Pancreas (tissue), 10 donors: Measurements from ENCODE around the gene CUZD1. TPM values are rescaled to one million over a fixed set of nuclear protein-coding genes. Genes with fewer than 3 reads are reported as not detected.
"Not testable (repeated sequence)": the region's sequence is repeated elsewhere in the genome, so short reads cannot be mapped to it uniquely, and the experiment has no call there.

ENCODE experiments used
- ATAC-seq, 4 donors: fragments of 200-7000 bp; cut with Tn5 transposase; one replicate each; pipeline versions ENCODE4 v1.8.0 to v1.9.1; 2020; ENCODE audit warnings: mild to moderate bottlenecking in 4 of 4, moderate library complexity in 4 of 4
- DNase-seq, 6 donors: peaks; one replicate each; pipeline ENCODE4 v3.0.0-alpha.2; 2020
- FAIRE-seq: peaks from 2 replicates; lab custom pipeline; 2012; peaks lifted over from hg19 to GRCh38; lab: Jason Lieb, UNC
- H3K27ac ChIP-seq, 4 donors: fragments of 200-600 bp; sonication (generic); 1 replicate in 3 of 4; 2 replicates in 1 of 4; pipeline versions ENCODE4 v1.5.0 to v1.8.0; 2020
- H3K27me3 ChIP-seq, 4 donors: fragments of 200-600 bp; one replicate each; pipeline ENCODE4 v1.8.0; 2021
- H3K36me3 ChIP-seq, 3 donors: fragments of 200-600 bp; sonication (generic) in 1 of 3; one replicate each; pipeline versions ENCODE4 v1.5.0 to v1.8.0; 2020 to 2021
- H3K4me1 ChIP-seq, 3 donors: fragments of 200-600 bp; one replicate each; pipeline ENCODE4 v1.8.0; 2021
- H3K4me3 ChIP-seq, 4 donors: fragments of 200-600 bp; sonication (generic) in 2 of 4; one replicate each; pipeline versions ENCODE4 v1.5.0 to v1.8.0; 2020 to 2021
- H3K9me3 ChIP-seq, 4 donors: fragments of 200-600 bp; one replicate each; pipeline ENCODE4 v1.8.0; 2021
- CTCF ChIP-seq, 4 donors: fragments of 200-600 bp; sonication (generic) in 3 of 4; IDR thresholded peaks; one replicate each; pipeline versions ENCODE4 v1.5.0 to v1.8.0; 2021; ENCODE audit warnings: antibody characterized with exemption in 4 of 4
- WGBS, 2 donors: extraction: QIAGEN DNeasy Blood & Tissue Kit; methylation state at CpG; one replicate each; pipeline ENCODE4 v1.1.7; 2013; 5-methylcytosine and 5-hydroxymethylcytosine counted together
- intact Hi-C, 3 donors: fragments of 100-400 bp; cut with DNase I; formaldehyde crosslinking; loops; one replicate each; pipeline versions ENCODE4 v1.11.1 to v1.14.2; 2022
- polyA plus RNA-seq, 2 donors: library from polyadenylated mRNA; stranded (reverse); fragments of 200-250 nt; gene quantifications; one replicate each; pipeline ENCODE4 v1.2.3, GENCODE V29; 2013
- total RNA-seq, 6 donors: library from RNA; stranded (reverse); fragmentation: NEBNext Ultra II Directional in 4 of 6; extraction: Animal tissue kit (Norgen Biotek cat#: 25700) in 4 of 6; gene quantifications; one replicate each; pipeline versions ENCODE4 v1.2.1 to v1.2.4, GENCODE V29; 2021 to 2023
- donor health status: healthy with polysubstance abuse.
- donor health status: DM: no; HTN: no; CAD: no; lungs with moderate emphysema.
- donor health status: DM: no; HTN: no; CAD: no.
- donor health status: control.
- donor health status: control.
- donor health status: Bipolar disorder and iron deficiency.
- donor health status: DM: yes; HTN: yes; CAD: no.
- donor health status: DM: no; HTN: no; CAD: no.
- donor health status: DM: no; HTN: no; CAD: no.
- donor health status: DM: yes; HTN: yes; CAD: no.

Gene CUZD1
- total and polyA plus RNA-seq, 8 donors: 734 to 3,085 (median 2,038) TPM

- 52 to 56% methylated on average over 6 of the region's 6 CpGs for WGBS, 2 donors
- intact Hi-C loops: no loop called here
- FAIRE-seq: no peak
- Histone ChIP-seq H3K4me1 (peaks cover 0 to 15% (median 0%) of the 10 kb centered on the region in 3 donors), H3K27ac (no peak overlapping the region), H3K36me3 (no peaks in the 10 kb centered on the region), H3K27me3 (no peaks in the 10 kb centered on the region), H3K4me3 (no peak overlapping the region), H3K9me3 (no peaks in the 10 kb centered on the region)
- DNase-seq: no peak
- TF ChIP-seq CTCF (IDR thresholded peaks at IDR 0.05): no peak
- ATAC-seq: no peak
These were observed 30.3 kb upstream of the CUZD1 start for GRCh38 chr10:122875843-122876466.

- H3K27me3 ChIP-seq, H3K27ac ChIP-seq, ATAC-seq, H3K36me3 ChIP-seq, FAIRE-seq, H3K4me1 ChIP-seq, H3K9me3 ChIP-seq, intact Hi-C loops, DNase-seq, H3K4me3 ChIP-seq: not testable (repeated sequence)
- 95 to 100% methylated on average over 1 of the region's 2 CpGs for WGBS, 2 donors
These were observed 26.3 kb upstream of the CUZD1 start for GRCh38 chr10:122871947-122872346.

- H3K27ac ChIP-seq, H3K27me3 ChIP-seq, H3K4me3 ChIP-seq, intact Hi-C loops, H3K36me3 ChIP-seq, FAIRE-seq, DNase-seq, H3K9me3 ChIP-seq, ATAC-seq: not testable (repeated sequence)
- 88 to 96% methylated on average over 1 of the region's 2 CpGs for WGBS, 2 donors
- peaks cover 6 to 23% (median 18%) of the 10 kb centered on the region in 3 donors for H3K4me1 ChIP-seq
These were observed 23.1 kb upstream of the CUZD1 start for GRCh38 chr10:122868768-122869167.

- ATAC-seq, H3K4me3 ChIP-seq, H3K9me3 ChIP-seq, intact Hi-C loops, FAIRE-seq, H3K27ac ChIP-seq, DNase-seq, H3K27me3 ChIP-seq, H3K36me3 ChIP-seq: not testable (repeated sequence)
- H3K4me1 ChIP-seq: peaks cover 12 to 33% (median 18%) of the 10 kb centered on the region in 3 donors
- 72 to 73% methylated on average over 3 of the region's 3 CpGs for WGBS, 2 donors
These were observed 21.3 kb upstream of the CUZD1 start for GRCh38 chr10:122866757-122867482.

GRCh38 chr10:122864901-122865300, 19.2 kb upstream of the CUZD1 start:
- 33 to 37% methylated on average over 1 of the region's 1 CpG for WGBS, 2 donors
- intact Hi-C loops: no loop called here
- no peak overlapping the region for H3K27ac ChIP-seq

GRCh38 chr10:122864194-122864592, 18.5 kb upstream of the CUZD1 start:
- Histone ChIP-seq H3K4me1 (peaks cover 12 to 38% (median 27%) of the 10 kb centered on the region in 3 donors), H3K4me3 (no peak overlapping the region), H3K36me3 (no peaks in the 10 kb centered on the region), H3K27me3 (no peaks in the 10 kb centered on the region), H3K9me3 (no peaks in the 10 kb centered on the region), H3K27ac (no peak overlapping the region)
- DNase-seq (no peak), ATAC-seq (peak in 1 of 4 donors; percentile 37), FAIRE-seq (no peak)
- WGBS, 2 donors: 84 to 92% methylated on average over 2 of the region's 2 CpGs
- intact Hi-C loops: no loop called here
- TF ChIP-seq CTCF (IDR thresholded peaks at IDR 0.05): no peak

More at GRCh38 chr10:122864901-122865300, 19.2 kb upstream of the CUZD1 start:
- ATAC-seq (peak; percentile 74 to 86 (median 82)), FAIRE-seq (peak; percentile 23), DNase-seq (no peak)
- Histone ChIP-seq H3K4me3 (no peak overlapping the region), H3K27me3 (no peaks in the 10 kb centered on the region), H3K4me1 (peaks cover 12 to 38% (median 27%) of the 10 kb centered on the region in 3 donors), H3K36me3 (no peaks in the 10 kb centered on the region), H3K9me3 (no peaks in the 10 kb centered on the region)
- no peak for TF ChIP-seq CTCF (IDR thresholded peaks at IDR 0.05)
